Stimulated activated CD8-positive, alpha-beta memory T cell treated with anti-CD3 and anti-CD28 coated beads, Interleukin-15, amount 100 ng/mL, for 4 hours (primary cell): ENCODE measurements around the gene PLXNA4.

Source experiments
- DNase-seq, 2 donors: peaks; one replicate each; pipeline ENCODE4 v3.0.0-alpha.2; 2020; ENCODE audit warnings: low read depth in 2 of 2

The PLXNA4 gene

GRCh38 chr7:132240821-132241422 is 335.3 kb downstream of the PLXNA4 start:
- DNase-seq: no peak

GRCh38 chr7:132240262-132240661 is 336.0 kb downstream of the PLXNA4 start:
- DNase-seq: no peak

GRCh38 chr7:132239422-132239994 is 336.8 kb downstream of the PLXNA4 start:
- DNase-seq: no peak

GRCh38 chr7:132234711-132235110 is 341.6 kb downstream of the PLXNA4 start:
- no peak for DNase-seq

- no peak for DNase-seq
These were observed 343.9 kb downstream of the PLXNA4 start for GRCh38 chr7:132232406-132232805.

- no peak for DNase-seq
These were observed 345.8 kb downstream of the PLXNA4 start for GRCh38 chr7:132230462-132230861.

GRCh38 chr7:132228240-132228639 is 348.0 kb downstream of the PLXNA4 start:
- DNase-seq: no peak

GRCh38 chr7:132226957-132227290 is 349.3 kb downstream of the PLXNA4 start:
- DNase-seq: no peak

GRCh38 chr7:132226046-132226956 is 350.0 kb downstream of the PLXNA4 start:
- no peak for DNase-seq

GRCh38 chr7:132225216-132226030 is 350.8 kb downstream of the PLXNA4 start:
- no peak for DNase-seq

- DNase-seq: no peak
These were observed 354.9 kb downstream of the PLXNA4 start for GRCh38 chr7:132221356-132221755.

GRCh38 chr7:132220060-132220459 is 356.2 kb downstream of the PLXNA4 start:
- no peak for DNase-seq

- no peak for DNase-seq
These were observed 357.4 kb downstream of the PLXNA4 start for GRCh38 chr7:132218876-132219275.

- DNase-seq: no peak
These were observed 359.3 kb downstream of the PLXNA4 start for GRCh38 chr7:132216847-132217525.

GRCh38 chr7:132214452-132214851 is 361.8 kb downstream of the PLXNA4 start:
- no peak for DNase-seq

- no peak for DNase-seq
These were observed 362.7 kb downstream of the PLXNA4 start for GRCh38 chr7:132213583-132213982.

- DNase-seq: no peak
These were observed 364.3 kb downstream of the PLXNA4 start for GRCh38 chr7:132211971-132212370.

GRCh38 chr7:132210821-132211220 is 365.4 kb downstream of the PLXNA4 start:
- DNase-seq: no peak

GRCh38 chr7:132207782-132208181 is 368.5 kb downstream of the PLXNA4 start:
- DNase-seq: no peak

- DNase-seq: no peak
These were observed 369.1 kb downstream of the PLXNA4 start for GRCh38 chr7:132207211-132207610.

- DNase-seq: no peak
These were observed 369.7 kb downstream of the PLXNA4 start for GRCh38 chr7:132206594-132206993.

- DNase-seq: no peak
These were observed 370.8 kb downstream of the PLXNA4 start for GRCh38 chr7:132205509-132205908.
